MCF 10A (cell line): ENCODE results near the gene OPTC. TPM values are rescaled to one million over a fixed set of nuclear protein-coding genes. Genes with fewer than 3 reads are reported as not detected.

Experiments
- BruUV-seq: library from RNA; stranded (reverse); fragments of 400-500 nt; replicated peaks from 2 replicates; lab custom pipeline; 2021; lab: Mats Ljungman, UMichigan
- CTCF ChIA-PET: fragments of 300-600 bp; sonication (Branson Sonifier 250); formaldehyde crosslinking; extraction: SDS; loops from one replicate; lab custom pipeline; 2021; ENCODE audit warnings: antibody characterized with exemption, inconsistent platforms; lab: Yijun Ruan, JAX
- POLR2A ChIA-PET: fragments of 300-600, 350-650 bp; sonication (Branson Sonifier 250); formaldehyde crosslinking; extraction: SDS; loops from one replicate; lab custom pipeline; 2020; ENCODE audit warnings: antibody characterized with exemption, inconsistent platforms; lab: Yijun Ruan, JAX
- DNase-seq: peaks from one replicate; pipeline ENCODE4 v3.0.0-alpha.2; 2018; ENCODE audit not compliant: unreplicated experiment
- H3K27ac Mint-ChIP-seq: one replicate; pipeline ENCODE4 v1.8.0; 2022; ENCODE audit warnings: mild to moderate bottlenecking, low read depth, mixed read lengths; ENCODE audit not compliant: unreplicated experiment
- H3K27me3 Mint-ChIP-seq: one replicate; pipeline ENCODE4 v1.8.0; 2022; ENCODE audit warnings: mixed read lengths; ENCODE audit not compliant: insufficient read depth, unreplicated experiment
- H3K36me3 Mint-ChIP-seq: one replicate; pipeline ENCODE4 v1.8.0; 2022; ENCODE audit warnings: mild to moderate bottlenecking, moderate library complexity, mixed read lengths; ENCODE audit not compliant: insufficient read depth, unreplicated experiment
- H3K4me1 Mint-ChIP-seq: one replicate; pipeline ENCODE4 v1.8.0; 2022; ENCODE audit warnings: mixed read lengths; ENCODE audit not compliant: insufficient read depth, unreplicated experiment
- H3K4me3 Mint-ChIP-seq: one replicate; pipeline ENCODE4 v1.8.0; 2022; ENCODE audit warnings: mild to moderate bottlenecking, moderate library complexity, mixed read lengths; ENCODE audit not compliant: unreplicated experiment
- H3K9me3 Mint-ChIP-seq: one replicate; pipeline ENCODE4 v1.8.0; 2022; ENCODE audit warnings: mixed read lengths; ENCODE audit not compliant: unreplicated experiment
- intact Hi-C: fragments of 100-400 bp; cut with micrococcal nuclease; formaldehyde crosslinking; loops from 2 replicates; pipeline ENCODE4 v1.14.1; 2022
- total RNA-seq: library from RNA; stranded (reverse); gene quantifications from 2 replicates; pipeline ENCODE4 v1.2.3, GENCODE V29; 2022
- TF ChIP-seq, protein P1 (sequence below): fragments of 200-600 bp; IDR thresholded peaks from one replicate; pipeline ENCODE4 v1.8.0; 2022; ENCODE audit warnings: antibody characterized with exemption, mild to moderate bottlenecking; ENCODE audit not compliant: unreplicated experiment

The OPTC gene
- total RNA-seq, 1 experiment from 2014 or later, result not detected

DNA sequence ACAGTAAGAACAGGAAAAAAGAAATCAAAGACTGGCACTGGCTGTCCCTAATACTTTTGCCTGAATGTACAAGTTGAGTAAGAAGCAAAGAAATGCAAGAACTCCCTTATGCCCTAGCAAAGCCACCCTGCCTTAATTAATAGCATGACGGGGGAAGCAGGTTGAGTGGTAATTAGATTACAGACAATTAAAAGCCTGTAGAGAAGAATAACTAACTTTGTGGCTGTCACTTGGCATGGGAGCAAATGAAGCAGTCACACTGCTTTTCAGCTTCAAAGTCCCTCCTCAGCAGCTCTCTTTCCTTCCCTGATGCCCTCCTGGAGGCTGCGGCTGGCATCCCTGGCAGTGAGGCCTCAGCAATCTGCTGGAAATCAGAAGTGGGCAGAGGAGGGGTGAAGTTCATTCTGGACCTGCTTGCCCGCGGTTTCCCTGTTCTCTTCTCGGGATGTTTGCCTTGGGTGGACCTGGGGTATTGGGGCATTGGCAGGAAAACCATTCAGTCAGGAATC lies 3.4 kb downstream of the OPTC start:
- Mint-ChIP-seq H3K36me3 (no peaks in the 10 kb centered on the region), H3K27me3 (peaks cover 14% of the 10 kb centered on the region), H3K4me3 (no peak overlapping the region), H3K9me3 (no peaks in the 10 kb centered on the region), H3K27ac (no peak overlapping the region), H3K4me1 (no peaks in the 10 kb centered on the region)
- intact Hi-C loops, result no loop called here
- ChIA-PET POLR2A (interaction anchor here (0.6 kb wide), 1 partner anchor 191 kb away, joined by 3 read pairs; no protein-coding TSS in a partner anchor), CTCF (interaction anchor here (0.6 to 38.6 kb wide), 6 partner anchors 10 to 433 kb away, joined by 3 to 981 read pairs (median 16); no protein-coding TSS in a partner anchor)
- no TSS peak for BruUV-seq
- TF ChIP-seq, protein P1, sequence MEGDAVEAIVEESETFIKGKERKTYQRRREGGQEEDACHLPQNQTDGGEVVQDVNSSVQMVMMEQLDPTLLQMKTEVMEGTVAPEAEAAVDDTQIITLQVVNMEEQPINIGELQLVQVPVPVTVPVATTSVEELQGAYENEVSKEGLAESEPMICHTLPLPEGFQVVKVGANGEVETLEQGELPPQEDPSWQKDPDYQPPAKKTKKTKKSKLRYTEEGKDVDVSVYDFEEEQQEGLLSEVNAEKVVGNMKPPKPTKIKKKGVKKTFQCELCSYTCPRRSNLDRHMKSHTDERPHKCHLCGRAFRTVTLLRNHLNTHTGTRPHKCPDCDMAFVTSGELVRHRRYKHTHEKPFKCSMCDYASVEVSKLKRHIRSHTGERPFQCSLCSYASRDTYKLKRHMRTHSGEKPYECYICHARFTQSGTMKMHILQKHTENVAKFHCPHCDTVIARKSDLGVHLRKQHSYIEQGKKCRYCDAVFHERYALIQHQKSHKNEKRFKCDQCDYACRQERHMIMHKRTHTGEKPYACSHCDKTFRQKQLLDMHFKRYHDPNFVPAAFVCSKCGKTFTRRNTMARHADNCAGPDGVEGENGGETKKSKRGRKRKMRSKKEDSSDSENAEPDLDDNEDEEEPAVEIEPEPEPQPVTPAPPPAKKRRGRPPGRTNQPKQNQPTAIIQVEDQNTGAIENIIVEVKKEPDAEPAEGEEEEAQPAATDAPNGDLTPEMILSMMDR, result no peak
- DNase-seq, result no peak

DNA sequence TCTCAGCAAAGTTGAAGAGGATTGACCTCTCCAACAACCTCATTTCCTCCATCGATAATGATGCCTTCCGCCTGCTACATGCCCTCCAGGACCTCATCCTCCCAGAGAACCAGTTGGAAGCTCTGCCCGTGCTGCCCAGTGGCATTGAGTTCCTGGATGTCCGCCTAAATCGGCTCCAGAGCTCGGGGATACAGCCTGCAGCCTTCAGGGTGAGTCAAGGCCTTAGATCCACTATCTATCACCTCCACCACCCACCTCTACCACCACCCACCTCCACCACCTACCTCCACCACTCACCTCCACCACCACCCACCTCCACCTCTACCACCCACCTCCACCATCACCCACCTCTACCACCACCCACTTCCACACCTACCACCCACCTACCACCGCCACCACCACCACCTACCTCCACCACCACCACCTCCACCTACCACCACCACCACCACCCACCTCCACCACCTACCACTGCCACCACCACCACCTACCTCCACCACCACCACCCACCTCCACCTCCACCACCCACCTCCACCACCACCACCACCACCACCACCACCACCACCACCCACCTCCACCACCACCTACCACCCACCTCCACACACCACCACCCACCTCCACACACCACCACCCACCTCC lies 5.8 kb downstream of the OPTC start:
- intact Hi-C loops, result loop anchor here (5.0 kb wide), 1 partner anchor 363 kb away; the partner anchor contains the start of gene SNRPE
- no peak overlapping the region for H3K4me3 Mint-ChIP-seq
- DNase-seq, result no peak
- H3K36me3 Mint-ChIP-seq, result no peaks in the 10 kb centered on the region
- CTCF ChIA-PET, result interaction anchor here (0.9 to 38.6 kb wide), 5 partner anchors 9 to 232 kb away, joined by 3 to 981 read pairs (median 6); no protein-coding TSS in a partner anchor
- H3K27ac Mint-ChIP-seq, result no peak overlapping the region
- POLR2A ChIA-PET, result interaction anchor here (0.5 kb wide), 1 partner anchor 27 kb away, joined by 3 read pairs; no protein-coding TSS in a partner anchor
- H3K4me1 Mint-ChIP-seq, result peaks cover 3% of the 10 kb centered on the region
- H3K27me3 Mint-ChIP-seq, result peaks cover 33% of the 10 kb centered on the region
- TF ChIP-seq, protein P1, result no peak
- H3K9me3 Mint-ChIP-seq, result no peaks in the 10 kb centered on the region
- BruUV-seq, result no TSS peak

DNA sequence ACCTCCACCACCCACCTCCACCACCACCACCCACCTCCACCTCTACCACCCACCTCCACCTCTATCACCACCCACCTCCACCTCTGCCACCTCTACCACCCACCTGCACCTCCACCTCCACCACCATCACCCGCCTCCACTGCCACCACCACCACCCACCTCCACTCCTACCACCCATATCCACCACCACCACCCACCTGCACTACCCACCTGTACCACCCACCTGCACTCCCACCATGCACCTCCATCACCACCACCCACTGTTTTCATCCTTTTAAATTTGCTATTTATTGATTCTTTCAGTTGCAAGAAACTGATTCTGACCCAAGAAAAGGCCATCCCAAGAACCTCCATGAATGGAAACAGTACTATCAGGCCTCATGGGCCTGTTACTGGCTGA lies 6.3 kb downstream of the OPTC start:
- TF ChIP-seq, protein P1, result no peak
- CTCF ChIA-PET, result interaction anchor here (11.7 kb wide), 1 partner anchor 197 kb away, joined by 552 read pairs; no protein-coding TSS in a partner anchor
- intact Hi-C loops, result loop anchor here (5.0 kb wide), 1 partner anchor 362 kb away; the partner anchor contains the start of gene SNRPE

DNA sequence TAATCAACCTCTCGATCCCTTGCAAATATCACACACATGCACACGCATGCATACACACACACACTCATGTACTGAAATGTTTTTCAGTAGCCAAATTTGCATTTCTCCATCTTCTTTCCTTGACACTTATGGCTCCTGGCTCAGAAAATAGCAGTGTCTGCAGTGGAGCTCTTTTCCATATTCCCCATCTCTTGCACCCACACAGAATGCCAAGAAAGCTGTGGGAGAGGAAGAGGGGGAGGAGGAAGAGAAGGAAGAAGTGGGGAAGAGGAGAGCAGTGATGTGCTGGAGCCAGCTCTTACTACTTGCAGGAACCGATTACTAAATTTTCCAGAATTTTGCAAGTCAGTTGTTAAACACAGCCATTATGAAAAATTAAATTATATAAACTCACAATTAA lies 9.9 kb downstream of the OPTC start:
- TF ChIP-seq, protein P1, result no peak
- Mint-ChIP-seq H3K27me3 (peaks cover 22% of the 10 kb centered on the region), H3K36me3 (no peaks in the 10 kb centered on the region), H3K4me1 (peaks cover 18% of the 10 kb centered on the region), H3K9me3 (no peaks in the 10 kb centered on the region), H3K27ac (no peak overlapping the region), H3K4me3 (no peak overlapping the region)
- ChIA-PET POLR2A (interaction anchor here (0.5 to 4.0 kb wide), 13 partner anchors 10 to 293 kb away, joined by 3 to 36 read pairs (median 3); partner anchors contain the start of gene ATP2B4), CTCF (interaction anchor here (0.6 to 11.7 kb wide), 77 partner anchors 8 to 1815 kb away, joined by 3 to 552 read pairs (median 5); partner anchors contain the start of genes ATP2B4 and OPTC)
- intact Hi-C loops, result loop anchor here (1.0 to 5.0 kb wide), 8 partner anchors 121 to 625 kb away; partner anchors contain the start of gene SNRPE
- no TSS peak for BruUV-seq
- DNase-seq, result no peak

More for the DNA sequence above, 6.3 kb downstream of the OPTC start:
- no peak for DNase-seq
- POLR2A ChIA-PET, result no interaction called here
- peaks cover 7% of the 10 kb centered on the region for H3K4me1 Mint-ChIP-seq
- H3K27me3 Mint-ChIP-seq, result peaks cover 33% of the 10 kb centered on the region
- H3K27ac Mint-ChIP-seq, result no peak overlapping the region
- no peaks in the 10 kb centered on the region for H3K9me3 Mint-ChIP-seq
- no peaks in the 10 kb centered on the region for H3K36me3 Mint-ChIP-seq
- no peak overlapping the region for H3K4me3 Mint-ChIP-seq
- no TSS peak for BruUV-seq
